Esophagus muscularis mucosa (tissue), 3 donors: ENCODE results near the gene NR2F1-AS1.

Source experiments
- POLR2A ChIP-seq: fragments of 450-650 bp; IDR thresholded peaks from one replicate; pipeline ENCODE4 v1.6.1; 2017; ENCODE audit warnings: antibody characterized with exemption, moderate library complexity, mild to moderate bottlenecking, low read depth
- TF ChIP-seq, protein P1 (sequence below), 3 experiments: fragments of 200-600 bp in 2 of 3; fragments of 450-650 bp in 1 of 3; sonication (generic) in 2 of 3; IDR thresholded peaks; one replicate each; pipeline ENCODE4 v1.5.1; 2017 to 2019; ENCODE audit warnings: antibody characterized with exemption in 3 of 3, mild to moderate bottlenecking in 2 of 3, moderate library complexity in 1 of 3

DNA sequence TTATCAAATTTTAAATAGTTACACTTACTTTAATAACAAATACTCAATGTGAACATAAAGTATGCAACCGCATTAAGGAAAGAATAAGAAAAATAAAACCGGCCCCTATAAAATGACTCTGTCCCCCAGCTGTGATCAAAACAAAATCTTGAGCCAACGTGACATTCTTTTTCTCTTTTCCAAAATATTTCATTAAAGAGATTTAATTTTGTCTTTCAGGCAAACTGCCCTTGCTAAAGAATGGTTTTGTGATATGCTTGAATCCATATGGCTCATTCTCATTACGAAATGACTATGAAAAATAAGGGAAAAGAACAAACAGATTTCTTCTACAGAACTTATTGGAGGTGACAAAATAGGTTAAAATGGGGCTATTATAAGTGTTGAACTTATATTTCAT is 197.0 kb downstream of the NR2F1-AS1 start:
- TF ChIP-seq, protein P1, sequence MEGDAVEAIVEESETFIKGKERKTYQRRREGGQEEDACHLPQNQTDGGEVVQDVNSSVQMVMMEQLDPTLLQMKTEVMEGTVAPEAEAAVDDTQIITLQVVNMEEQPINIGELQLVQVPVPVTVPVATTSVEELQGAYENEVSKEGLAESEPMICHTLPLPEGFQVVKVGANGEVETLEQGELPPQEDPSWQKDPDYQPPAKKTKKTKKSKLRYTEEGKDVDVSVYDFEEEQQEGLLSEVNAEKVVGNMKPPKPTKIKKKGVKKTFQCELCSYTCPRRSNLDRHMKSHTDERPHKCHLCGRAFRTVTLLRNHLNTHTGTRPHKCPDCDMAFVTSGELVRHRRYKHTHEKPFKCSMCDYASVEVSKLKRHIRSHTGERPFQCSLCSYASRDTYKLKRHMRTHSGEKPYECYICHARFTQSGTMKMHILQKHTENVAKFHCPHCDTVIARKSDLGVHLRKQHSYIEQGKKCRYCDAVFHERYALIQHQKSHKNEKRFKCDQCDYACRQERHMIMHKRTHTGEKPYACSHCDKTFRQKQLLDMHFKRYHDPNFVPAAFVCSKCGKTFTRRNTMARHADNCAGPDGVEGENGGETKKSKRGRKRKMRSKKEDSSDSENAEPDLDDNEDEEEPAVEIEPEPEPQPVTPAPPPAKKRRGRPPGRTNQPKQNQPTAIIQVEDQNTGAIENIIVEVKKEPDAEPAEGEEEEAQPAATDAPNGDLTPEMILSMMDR (IDR thresholded peaks at IDR 0.05): no peak
- no peak for TF ChIP-seq POLR2A
